Measurements from ENCODE around the gene TMEM150B. TPM values are rescaled to one million over a fixed set of nuclear protein-coding genes. Genes with fewer than 3 reads are reported as not detected.

Gene TMEM150B
- total and polyA plus RNA-seq, 2 experiments from 2014 or later = not detected

GRCh38 chr19:55365245-55365644 lies 40.1 kb upstream of the TMEM150B start:
- no peak overlapping the region for H3K27ac ChIP-seq
- H3K36me3 ChIP-seq = no peaks in the 10 kb centered on the region
- peaks cover 2% of the 10 kb centered on the region for H3K4me1 ChIP-seq (ENCODE audit: low read depth)
- TF ChIP-seq CTCF (IDR thresholded peaks at IDR 0.05; ENCODE audit: low read depth, low read length) = no peak
- H3K4me3 ChIP-seq = no peak overlapping the region
- no peaks in the 10 kb centered on the region for H3K9me3 ChIP-seq (ENCODE audit: low read depth)
- peaks cover 25% of the 10 kb centered on the region for H3K27me3 ChIP-seq
- DNase-seq (ENCODE audit: low read depth in 1 of 2, low spot score in 1 of 2) = no peak

- Histone ChIP-seq H3K9me3 (ENCODE audit: low read depth) (no peaks in the 10 kb centered on the region), H3K4me3 (no peak within 1 kb of the TSS), H3K4me1 (ENCODE audit: low read depth) (no peaks in the 10 kb centered on the region), H3K27me3 (peaks cover 5% of the 10 kb centered on the region), H3K27ac (no peak within 1 kb of the TSS), H3K36me3 (no peaks in the 10 kb centered on the region)
- no peak for DNase-seq (ENCODE audit: low read depth in 1 of 2, low spot score in 1 of 2)
- TF ChIP-seq CTCF (IDR thresholded peaks at IDR 0.05; ENCODE audit: low read depth, low read length) = no peak
Measured at GRCh38 chr19:55362990-55363716, 38.0 kb upstream of the TMEM150B start, which contains the start of gene GARIN5B. GARIN5B (minus strand) TSS chr19:55363260; CDS start chr19:55363066, 194 bp downstream.

GRCh38 chr19:55362174-55362989 lies 37.2 kb upstream of the TMEM150B start:
- Histone ChIP-seq H3K27ac (no peak overlapping the region), H3K4me1 (ENCODE audit: low read depth) (no peaks in the 10 kb centered on the region), H3K9me3 (ENCODE audit: low read depth) (no peaks in the 10 kb centered on the region), H3K27me3 (peaks cover 1% of the 10 kb centered on the region), H3K4me3 (no peak overlapping the region), H3K36me3 (no peaks in the 10 kb centered on the region)
- TF ChIP-seq CTCF (IDR thresholded peaks at IDR 0.05; ENCODE audit: low read depth, low read length) = no peak
- no peak for DNase-seq (ENCODE audit: low read depth in 1 of 2, low spot score in 1 of 2)

- no peaks in the 10 kb centered on the region for H3K36me3 ChIP-seq
- no peak overlapping the region for H3K4me3 ChIP-seq
- no peak overlapping the region for H3K27ac ChIP-seq
- no peak for DNase-seq (ENCODE audit: low read depth in 1 of 2, low spot score in 1 of 2)
- peaks cover 16% of the 10 kb centered on the region for H3K27me3 ChIP-seq
- H3K9me3 ChIP-seq (ENCODE audit: low read depth) = no peaks in the 10 kb centered on the region
- no peak for TF ChIP-seq CTCF (IDR thresholded peaks at IDR 0.05; ENCODE audit: low read depth, low read length)
- no peaks in the 10 kb centered on the region for H3K4me1 ChIP-seq (ENCODE audit: low read depth)
Measured at GRCh38 chr19:55360902-55361301, 35.8 kb upstream of the TMEM150B start.

GRCh38 chr19:55358943-55359908 lies 34.1 kb upstream of the TMEM150B start:
- TF ChIP-seq CTCF (IDR thresholded peaks at IDR 0.05; ENCODE audit: low read depth, low read length) = no peak

More at GRCh38 chr19:55358943-55359908, 34.1 kb upstream of the TMEM150B start:
- Histone ChIP-seq H3K27ac (no peak overlapping the region), H3K27me3 (peaks cover 33% of the 10 kb centered on the region), H3K36me3 (no peaks in the 10 kb centered on the region), H3K4me3 (no peak overlapping the region), H3K9me3 (ENCODE audit: low read depth) (no peaks in the 10 kb centered on the region), H3K4me1 (ENCODE audit: low read depth) (no peaks in the 10 kb centered on the region)
- no peak for DNase-seq (ENCODE audit: low read depth in 1 of 2, low spot score in 1 of 2)
